Measurements from ENCODE around the gene TTC28.
"Not testable (repeated sequence)": the region's sequence is repeated elsewhere in the genome, so short reads cannot be mapped to it uniquely, and the experiment has no call there.

The TTC28 gene

GRCh38 chr22:28563636-28564035, 116.0 kb downstream of the TTC28 start:
- TF ChIP-seq CTCF (IDR thresholded peaks at IDR 0.05; ENCODE audit: unreplicated experiment in 3 of 3), result no peak

DNA sequence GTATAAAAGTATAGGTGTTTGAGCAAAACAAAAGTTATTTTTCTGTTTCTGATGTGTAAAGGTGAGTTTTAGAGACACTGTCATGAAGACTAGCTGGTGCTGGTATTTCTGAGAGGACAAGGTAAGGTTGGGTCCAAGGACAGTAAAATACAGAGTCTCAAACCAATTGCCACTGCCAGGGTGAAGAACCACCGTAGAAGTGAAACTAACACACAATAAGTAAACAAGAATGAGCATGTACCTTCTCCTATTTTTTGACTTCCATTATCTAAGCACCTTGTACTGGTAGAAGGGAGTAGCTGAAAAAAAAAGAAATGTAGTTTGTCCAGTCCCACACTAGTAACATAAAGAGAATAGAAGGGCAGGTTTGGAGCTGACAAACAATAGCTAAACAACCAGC, 117.3 kb downstream of the TTC28 start:
- Mint-ChIP-seq H3K27ac (no peak overlapping the region), H3K4me1 (no peaks in the 10 kb centered on the region), H3K27me3 (ENCODE audit: low read depth) (no peaks in the 10 kb centered on the region), H3K36me3 (ENCODE audit: low read depth) (peaks cover 22% of the 10 kb centered on the region), H3K9me3 (peaks cover 15% of the 10 kb centered on the region), H3K4me3 (no peak overlapping the region)
- TF ChIP-seq CTCF (IDR thresholded peaks at IDR 0.05; ENCODE audit: unreplicated experiment in 3 of 3), result no peak

More at GRCh38 chr22:28563636-28564035, 116.0 kb downstream of the TTC28 start:
- Mint-ChIP-seq H3K9me3 (peaks cover 17% of the 10 kb centered on the region), H3K36me3 (ENCODE audit: low read depth) (peaks cover 18% of the 10 kb centered on the region), H3K4me3 (no peak overlapping the region), H3K27me3 (ENCODE audit: low read depth) (no peaks in the 10 kb centered on the region), H3K4me1 (no peaks in the 10 kb centered on the region), H3K27ac (no peak overlapping the region)

GRCh38 chr22:28560743-28561101, 118.9 kb downstream of the TTC28 start:
- Mint-ChIP-seq H3K36me3 (ENCODE audit: low read depth) (peaks cover 34% of the 10 kb centered on the region), H3K9me3 (peaks cover 23% of the 10 kb centered on the region)
- not testable (repeated sequence) for H3K27ac Mint-ChIP-seq; H3K4me1 Mint-ChIP-seq; H3K4me3 Mint-ChIP-seq; H3K27me3 Mint-ChIP-seq (ENCODE audit: low read depth)

- no peak for TF ChIP-seq CTCF (IDR thresholded peaks at IDR 0.05; ENCODE audit: unreplicated experiment in 3 of 3)
Observed at GRCh38 chr22:28560046-28560742, 119.4 kb downstream of the TTC28 start.

DNA sequence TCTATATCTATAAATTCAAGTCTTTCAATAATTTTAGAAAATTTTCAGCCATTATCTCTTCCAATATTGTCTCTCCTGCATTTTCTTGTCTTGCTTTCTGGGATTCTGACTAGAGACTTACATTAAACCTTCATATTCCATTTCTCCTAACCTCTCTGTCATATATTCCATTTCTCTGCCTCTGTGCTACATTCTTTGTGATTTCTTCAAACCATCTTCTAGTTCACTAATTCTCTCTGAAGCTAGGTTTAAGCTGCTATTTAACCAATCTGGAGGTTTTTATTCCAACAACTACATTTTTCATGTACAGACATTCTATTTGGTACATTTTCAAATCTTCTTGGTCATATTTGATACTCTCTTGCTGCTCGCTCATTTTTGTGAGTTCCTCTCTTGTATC, 122.5 kb downstream of the TTC28 start:
- no peak for TF ChIP-seq CTCF (IDR thresholded peaks at IDR 0.05; ENCODE audit: unreplicated experiment in 3 of 3)

More at GRCh38 chr22:28560046-28560742, 119.4 kb downstream of the TTC28 start:
- Mint-ChIP-seq H3K36me3 (ENCODE audit: low read depth) (peaks cover 37% of the 10 kb centered on the region), H3K9me3 (peaks cover 26% of the 10 kb centered on the region), H3K27ac (no peak overlapping the region), H3K27me3 (ENCODE audit: low read depth) (no peaks in the 10 kb centered on the region), H3K4me1 (no peaks in the 10 kb centered on the region), H3K4me3 (no peak overlapping the region)

DNA sequence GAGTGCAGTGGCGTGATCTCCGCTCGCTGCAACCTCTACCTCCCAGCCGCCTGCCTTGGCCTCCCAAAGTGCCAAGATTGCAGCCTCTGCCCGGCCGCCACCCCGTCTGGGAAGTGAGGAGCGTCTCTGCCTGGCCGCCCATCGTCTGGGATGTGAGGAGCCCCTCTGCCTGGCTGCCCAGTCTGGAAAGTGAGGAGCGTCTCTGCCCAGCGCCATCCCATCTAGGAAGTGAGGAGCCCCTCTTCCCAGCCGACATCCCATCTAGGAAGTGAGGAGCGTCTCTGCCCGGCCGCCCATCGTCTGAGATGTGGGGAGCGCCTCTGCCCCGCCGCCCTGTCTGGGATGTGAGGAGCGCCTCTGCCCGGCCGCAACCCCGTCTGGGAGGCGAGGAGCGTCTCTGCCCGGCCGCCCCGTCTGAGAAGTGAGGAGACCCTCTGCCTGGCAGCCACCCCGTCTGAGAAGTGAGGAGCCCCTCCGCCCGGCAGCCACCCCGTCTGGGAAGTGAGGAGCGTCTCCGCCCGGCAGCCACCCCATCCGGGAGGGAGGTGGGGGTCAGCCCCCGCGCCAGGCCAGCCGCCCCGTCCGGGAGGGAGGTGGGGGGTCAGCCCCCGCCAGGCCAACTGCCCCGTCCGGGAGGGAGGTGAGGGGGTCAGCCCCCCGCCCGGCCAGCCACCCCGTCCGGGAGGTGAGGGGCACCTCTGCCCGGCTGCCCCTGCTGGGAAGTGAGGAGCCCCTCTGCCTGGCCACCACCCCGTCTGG, 126.4 kb downstream of the TTC28 start:
- H3K36me3 Mint-ChIP-seq (ENCODE audit: low read depth), result peaks cover 51% of the 10 kb centered on the region
- not testable (repeated sequence) for H3K27me3 Mint-ChIP-seq (ENCODE audit: low read depth); H3K4me1 Mint-ChIP-seq; H3K4me3 Mint-ChIP-seq; H3K27ac Mint-ChIP-seq
- peaks cover 45% of the 10 kb centered on the region for H3K9me3 Mint-ChIP-seq

More for the DNA sequence above, 122.5 kb downstream of the TTC28 start:
- H3K4me1 Mint-ChIP-seq, result no peaks in the 10 kb centered on the region
- H3K9me3 Mint-ChIP-seq, result peaks cover 37% of the 10 kb centered on the region
- H3K27ac Mint-ChIP-seq, result no peak overlapping the region
- H3K27me3 Mint-ChIP-seq (ENCODE audit: low read depth), result no peaks in the 10 kb centered on the region
- no peak overlapping the region for H3K4me3 Mint-ChIP-seq
- H3K36me3 Mint-ChIP-seq (ENCODE audit: low read depth), result peaks cover 51% of the 10 kb centered on the region

GRCh38 chr22:28548406-28548805, 131.2 kb downstream of the TTC28 start:
- H3K4me1 Mint-ChIP-seq, result peaks cover 7% of the 10 kb centered on the region
- peaks cover 18% of the 10 kb centered on the region for H3K9me3 Mint-ChIP-seq
- H3K27me3 Mint-ChIP-seq (ENCODE audit: low read depth), result peaks cover 4% of the 10 kb centered on the region
- TF ChIP-seq CTCF (IDR thresholded peaks at IDR 0.05; ENCODE audit: unreplicated experiment in 3 of 3), result no peak
- H3K4me3 Mint-ChIP-seq, result no peak overlapping the region
- peaks cover 33% of the 10 kb centered on the region for H3K36me3 Mint-ChIP-seq (ENCODE audit: low read depth)
- no peak overlapping the region for H3K27ac Mint-ChIP-seq

All from nephron (organoid).